ENCODE results near the gene VSIG2. TPM values are rescaled to one million over a fixed set of nuclear protein-coding genes. Genes with fewer than 3 reads are reported as not detected.

The VSIG2 gene
- total RNA-seq, 2 experiments from 2014 or later, result 0.31 to 0.34 TPM

GRCh38 chr11:124756033-124756752, 4.1 kb upstream of the VSIG2 start:
- Mint-ChIP-seq H3K9me3 (no peaks in the 10 kb centered on the region), H3K4me3 (no peak overlapping the region), H3K27me3 (peaks cover 44% of the 10 kb centered on the region), H3K36me3 (no peaks in the 10 kb centered on the region), H3K4me1 (ENCODE audit: low read depth) (peaks cover 15% of the 10 kb centered on the region), H3K27ac (no peak overlapping the region)
- ChIA-PET POLR2A (no interaction called here), CTCF (interaction anchor here (1.0 to 1.8 kb wide), 5 partner anchors 10 to 87 kb away, joined by 3 to 7 read pairs (median 4); partner anchors contain the start of gene NRGN)
- intact Hi-C loops (cut with micrococcal nuclease), result loop anchor here (5.0 kb wide), 1 partner anchor 121 kb away; no protein-coding TSS in a partner anchor
- DNase-seq, result no peak

- Mint-ChIP-seq H3K36me3 (no peaks in the 10 kb centered on the region), H3K4me3 (no peak overlapping the region), H3K4me1 (ENCODE audit: low read depth) (peaks cover 11% of the 10 kb centered on the region), H3K9me3 (no peaks in the 10 kb centered on the region), H3K27me3 (peaks cover 30% of the 10 kb centered on the region), H3K27ac (no peak overlapping the region)
- no peak for DNase-seq
- intact Hi-C loops (cut with micrococcal nuclease), result loop anchor here (5.0 kb wide), 1 partner anchor 123 kb away; no protein-coding TSS in a partner anchor
- POLR2A ChIA-PET, result no interaction called here
- CTCF ChIA-PET, result interaction anchor here (1.0 to 4.5 kb wide), 3 partner anchors 8 to 14 kb away, joined by 4 to 29 read pairs (median 7); partner anchors contain the start of gene ESAM
Observed at GRCh38 chr11:124754710-124755109, 2.7 kb upstream of the VSIG2 start.

- Mint-ChIP-seq H3K27ac (no peak overlapping the region), H3K9me3 (no peaks in the 10 kb centered on the region), H3K4me1 (ENCODE audit: low read depth) (peaks cover 11% of the 10 kb centered on the region), H3K4me3 (no peak overlapping the region), H3K36me3 (no peaks in the 10 kb centered on the region), H3K27me3 (peaks cover 30% of the 10 kb centered on the region)
- intact Hi-C loops (cut with micrococcal nuclease), result no loop called here
- POLR2A ChIA-PET, result no interaction called here
- no peak for DNase-seq
- CTCF ChIA-PET, result interaction anchor here (2.1 to 4.5 kb wide), 2 partner anchors 9 to 85 kb away, joined by 10 to 29 read pairs; partner anchors contain the start of gene ESAM
Observed at GRCh38 chr11:124754309-124754708, 2.3 kb upstream of the VSIG2 start.

- Mint-ChIP-seq H3K9me3 (no peaks in the 10 kb centered on the region), H3K27ac (no peak overlapping the region), H3K4me3 (no peak overlapping the region), H3K4me1 (ENCODE audit: low read depth) (peaks cover 7% of the 10 kb centered on the region), H3K36me3 (no peaks in the 10 kb centered on the region), H3K27me3 (peaks cover 23% of the 10 kb centered on the region)
- DNase-seq, result no peak
- POLR2A ChIA-PET, result no interaction called here
- CTCF ChIA-PET, result interaction anchor here (1.6 to 4.5 kb wide), 3 partner anchors 10 to 84 kb away, joined by 7 to 29 read pairs (median 10); partner anchors contain the start of gene ESAM
- intact Hi-C loops (cut with micrococcal nuclease), result no loop called here
Observed at GRCh38 chr11:124753624-124754023, 1.6 kb upstream of the VSIG2 start.

GRCh38 chr11:124753205-124753604, 1.1 kb upstream of the VSIG2 start:
- no peak overlapping the region for H3K4me3 Mint-ChIP-seq
- POLR2A ChIA-PET, result interaction anchor here (0.5 kb wide), 1 partner anchor 53 kb away, joined by 4 read pairs; no protein-coding TSS in a partner anchor
- peaks cover 3% of the 10 kb centered on the region for H3K4me1 Mint-ChIP-seq (ENCODE audit: low read depth)
- H3K27me3 Mint-ChIP-seq, result peaks cover 19% of the 10 kb centered on the region
- intact Hi-C loops (cut with micrococcal nuclease), result no loop called here
- no peaks in the 10 kb centered on the region for H3K36me3 Mint-ChIP-seq
- no peak for DNase-seq
- H3K27ac Mint-ChIP-seq, result no peak overlapping the region
- CTCF ChIA-PET, result interaction anchor here (1.4 to 4.5 kb wide), 4 partner anchors 10 to 84 kb away, joined by 5 to 29 read pairs (median 8); partner anchors contain the start of gene ESAM
- no peaks in the 10 kb centered on the region for H3K9me3 Mint-ChIP-seq

GRCh38 chr11:124752471-124753102, 532 bp upstream of the VSIG2 start:
- no peaks in the 10 kb centered on the region for H3K9me3 Mint-ChIP-seq
- intact Hi-C loops (cut with micrococcal nuclease), result no loop called here
- DNase-seq, result no peak
- ChIA-PET POLR2A (interaction anchor here (0.5 kb wide), 1 partner anchor 54 kb away, joined by 4 read pairs; no protein-coding TSS in a partner anchor), CTCF (interaction anchor here (1.4 to 4.5 kb wide), 5 partner anchors 11 to 86 kb away, joined by 5 to 29 read pairs (median 7); partner anchors contain the start of gene ESAM)
- H3K27me3 Mint-ChIP-seq, result peaks cover 15% of the 10 kb centered on the region
- H3K4me1 Mint-ChIP-seq (ENCODE audit: low read depth), result no peaks in the 10 kb centered on the region
- H3K4me3 Mint-ChIP-seq, result peak overlapping the region; percentile 48
- peak overlapping the region; percentile 38 for H3K27ac Mint-ChIP-seq
- H3K36me3 Mint-ChIP-seq, result no peaks in the 10 kb centered on the region

- H3K27me3 Mint-ChIP-seq, result peaks cover 6% of the 10 kb centered on the region
- H3K4me1 Mint-ChIP-seq (ENCODE audit: low read depth), result peaks cover 2% of the 10 kb centered on the region
- no peak overlapping the region for H3K4me3 Mint-ChIP-seq
- H3K27ac Mint-ChIP-seq, result no peak overlapping the region
- no peaks in the 10 kb centered on the region for H3K36me3 Mint-ChIP-seq
- H3K9me3 Mint-ChIP-seq, result no peaks in the 10 kb centered on the region
- no peak for DNase-seq
- ChIA-PET CTCF (interaction anchor here (0.6 to 4.5 kb wide), 4 partner anchors 12 to 87 kb away, joined by 3 to 29 read pairs (median 4); partner anchors contain the start of gene ESAM), POLR2A (no interaction called here)
- intact Hi-C loops (cut with micrococcal nuclease), result no loop called here
Observed at GRCh38 chr11:124751391-124751740, 689 bp downstream of the VSIG2 start.

GRCh38 chr11:124749912-124750311, 2.1 kb downstream of the VSIG2 start:
- CTCF ChIA-PET, result interaction anchor here (8.3 kb wide), 1 partner anchor 12 kb away, joined by 107 read pairs; the partner anchor contains the start of gene ESAM
- POLR2A ChIA-PET, result no interaction called here
- H3K4me3 Mint-ChIP-seq, result no peak overlapping the region
- peaks cover 6% of the 10 kb centered on the region for H3K4me1 Mint-ChIP-seq (ENCODE audit: low read depth)
- intact Hi-C loops (cut with micrococcal nuclease), result loop anchor here (5.0 kb wide), 3 partner anchors 117 to 762 kb away; partner anchors contain the start of genes CCDC15 and ROBO3
- no peaks in the 10 kb centered on the region for H3K9me3 Mint-ChIP-seq
- H3K27ac Mint-ChIP-seq, result no peak overlapping the region
- DNase-seq, result no peak
- no peaks in the 10 kb centered on the region for H3K27me3 Mint-ChIP-seq
- H3K36me3 Mint-ChIP-seq, result peaks cover 1% of the 10 kb centered on the region

- POLR2A ChIA-PET, result interaction anchor here (0.6 to 1.3 kb wide), 2 partner anchors 10 to 13 kb away, joined by 3 to 4 read pairs; no protein-coding TSS in a partner anchor
Observed at GRCh38 chr11:124748481-124749343, 3.3 kb downstream of the VSIG2 start.

GRCh38 chr11:124748100-124748418, 4.0 kb downstream of the VSIG2 start:
- ChIA-PET CTCF (interaction anchor here (1.2 to 8.3 kb wide), 3 partner anchors 14 to 90 kb away, joined by 3 to 107 read pairs (median 4); partner anchors contain the start of gene ESAM), POLR2A (interaction anchor here (1.3 kb wide), 1 partner anchor 10 kb away, joined by 4 read pairs; no protein-coding TSS in a partner anchor)
- H3K27me3 Mint-ChIP-seq, result no peaks in the 10 kb centered on the region
- H3K4me3 Mint-ChIP-seq, result no peak overlapping the region
- peak overlapping the region; percentile 2 for H3K27ac Mint-ChIP-seq
- intact Hi-C loops (cut with micrococcal nuclease), result loop anchor here (5.0 kb wide), 3 partner anchors 119 to 764 kb away; partner anchors contain the start of genes CCDC15 and ROBO3
- peaks cover 1% of the 10 kb centered on the region for H3K36me3 Mint-ChIP-seq
- DNase-seq, result no peak
- H3K4me1 Mint-ChIP-seq (ENCODE audit: low read depth), result peaks cover 6% of the 10 kb centered on the region
- no peaks in the 10 kb centered on the region for H3K9me3 Mint-ChIP-seq

More at GRCh38 chr11:124748481-124749343, 3.3 kb downstream of the VSIG2 start:
- Mint-ChIP-seq H3K27me3 (no peaks in the 10 kb centered on the region), H3K9me3 (no peaks in the 10 kb centered on the region), H3K27ac (peak overlapping the region; percentile 45), H3K36me3 (peaks cover 1% of the 10 kb centered on the region), H3K4me1 (ENCODE audit: low read depth) (peaks cover 6% of the 10 kb centered on the region), H3K4me3 (no peak overlapping the region)
- intact Hi-C loops (cut with micrococcal nuclease), result loop anchor here (5.0 kb wide), 3 partner anchors 119 to 764 kb away; partner anchors contain the start of genes CCDC15 and ROBO3
- DNase-seq, result no peak
- CTCF ChIA-PET, result interaction anchor here (0.7 to 8.3 kb wide), 7 partner anchors 10 to 1376 kb away, joined by 3 to 107 read pairs (median 4); partner anchors contain the start of gene ESAM

All from activated CD4-positive, alpha-beta memory T cell treated with anti-CD3 and anti-CD28 coated beads for 36 hours (primary cell).